ENCODE measurements around the gene DOCK3. TPM values are rescaled to one million over a fixed set of nuclear protein-coding genes. Genes with fewer than 3 reads are reported as not detected.

The DOCK3 gene
- total RNA-seq, 1 donor from 2014 or later = 0.52 TPM

GRCh38 chr3:51340989-51341636, 666.4 kb downstream of the DOCK3 start:
- TF ChIP-seq, protein P1, sequence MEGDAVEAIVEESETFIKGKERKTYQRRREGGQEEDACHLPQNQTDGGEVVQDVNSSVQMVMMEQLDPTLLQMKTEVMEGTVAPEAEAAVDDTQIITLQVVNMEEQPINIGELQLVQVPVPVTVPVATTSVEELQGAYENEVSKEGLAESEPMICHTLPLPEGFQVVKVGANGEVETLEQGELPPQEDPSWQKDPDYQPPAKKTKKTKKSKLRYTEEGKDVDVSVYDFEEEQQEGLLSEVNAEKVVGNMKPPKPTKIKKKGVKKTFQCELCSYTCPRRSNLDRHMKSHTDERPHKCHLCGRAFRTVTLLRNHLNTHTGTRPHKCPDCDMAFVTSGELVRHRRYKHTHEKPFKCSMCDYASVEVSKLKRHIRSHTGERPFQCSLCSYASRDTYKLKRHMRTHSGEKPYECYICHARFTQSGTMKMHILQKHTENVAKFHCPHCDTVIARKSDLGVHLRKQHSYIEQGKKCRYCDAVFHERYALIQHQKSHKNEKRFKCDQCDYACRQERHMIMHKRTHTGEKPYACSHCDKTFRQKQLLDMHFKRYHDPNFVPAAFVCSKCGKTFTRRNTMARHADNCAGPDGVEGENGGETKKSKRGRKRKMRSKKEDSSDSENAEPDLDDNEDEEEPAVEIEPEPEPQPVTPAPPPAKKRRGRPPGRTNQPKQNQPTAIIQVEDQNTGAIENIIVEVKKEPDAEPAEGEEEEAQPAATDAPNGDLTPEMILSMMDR (conservative IDR thresholded peaks at IDR 0.05; ENCODE audit: low read depth, low read length) = no peak
- DNase-seq (ENCODE audit: low read depth) = peak; percentile 7
- H3K4me3 ChIP-seq (ENCODE audit: low read depth, low read length) = no peak overlapping the region

GRCh38 chr3:51343918-51344687, 669.4 kb downstream of the DOCK3 start:
- TF ChIP-seq, protein P1 (conservative IDR thresholded peaks at IDR 0.05; ENCODE audit: low read depth, low read length) = no peak
- DNase-seq (ENCODE audit: low read depth) = peak; percentile 12
- no peak overlapping the region for H3K4me3 ChIP-seq (ENCODE audit: low read depth, low read length)

DNA sequence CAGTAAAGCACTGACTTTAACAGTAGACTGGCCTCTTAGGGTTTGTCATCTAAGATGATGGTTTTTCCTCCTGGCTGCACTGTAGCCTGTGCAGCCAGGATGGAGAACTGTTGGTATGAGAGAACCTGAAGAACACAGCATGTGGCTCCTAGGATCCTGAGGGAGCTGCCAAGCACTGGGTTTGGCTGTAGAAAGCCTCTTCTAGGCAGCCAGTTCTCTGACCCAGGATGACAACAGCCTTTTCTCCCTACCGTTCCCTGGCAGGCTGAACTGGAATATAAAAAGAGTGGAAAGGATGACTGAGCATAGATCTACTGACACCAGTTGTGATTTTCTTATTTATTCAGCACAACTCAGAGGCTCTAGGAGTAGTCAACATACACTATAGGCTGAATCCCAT, 676.0 kb downstream of the DOCK3 start:
- DNase-seq (ENCODE audit: low read depth) = no peak
- TF ChIP-seq, protein P1 (conservative IDR thresholded peaks at IDR 0.05; ENCODE audit: low read depth, low read length) = no peak
- no peak overlapping the region for H3K4me3 ChIP-seq (ENCODE audit: low read depth, low read length)

DNA sequence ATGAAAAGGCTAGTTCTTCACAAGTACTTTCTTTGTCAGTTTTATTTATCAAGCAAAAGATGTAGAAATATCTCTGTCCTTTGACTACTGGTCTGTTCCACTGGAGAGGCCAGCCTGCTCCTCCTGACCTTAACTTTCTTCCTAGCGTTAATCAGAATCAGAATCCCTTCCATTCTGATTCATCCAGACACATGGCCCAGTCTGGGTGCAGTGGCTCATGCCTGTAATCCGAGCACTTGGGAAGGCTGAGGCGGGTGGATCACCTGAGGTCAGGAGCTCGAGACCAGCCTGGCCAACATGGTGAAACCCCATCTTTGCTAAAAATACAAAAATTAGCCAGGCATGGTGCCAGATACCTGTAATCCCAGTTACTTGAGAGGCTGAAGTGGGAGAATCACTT, 678.4 kb downstream of the DOCK3 start:
- no peak overlapping the region for H3K4me3 ChIP-seq (ENCODE audit: low read depth, low read length)
- TF ChIP-seq, protein P1 (conservative IDR thresholded peaks at IDR 0.05; ENCODE audit: low read depth, low read length) = no peak
- no peak for DNase-seq (ENCODE audit: low read depth)

DNA sequence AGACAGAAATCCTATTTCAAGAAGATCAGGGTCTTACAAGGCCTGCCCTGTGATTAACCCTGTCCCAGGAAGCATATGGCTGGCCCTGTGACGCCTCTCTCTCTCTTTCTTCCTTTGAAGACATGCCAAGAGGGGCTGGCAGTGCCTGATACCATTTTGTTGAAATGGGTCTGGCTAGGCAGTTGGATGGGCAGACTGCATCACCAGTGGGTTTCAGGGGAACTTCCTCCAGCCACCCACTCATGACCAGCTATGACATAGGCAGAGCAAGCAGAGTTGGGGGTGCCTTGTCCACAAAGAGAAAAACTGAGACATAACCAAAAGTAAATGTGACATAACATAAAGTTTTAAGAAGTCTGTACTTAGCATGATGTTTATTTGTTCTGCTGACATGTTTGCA, 679.0 kb downstream of the DOCK3 start:
- no peak overlapping the region for H3K4me3 ChIP-seq (ENCODE audit: low read depth, low read length)
- TF ChIP-seq, protein P1 (conservative IDR thresholded peaks at IDR 0.05; ENCODE audit: low read depth, low read length) = no peak
- DNase-seq (ENCODE audit: low read depth) = no peak

- TF ChIP-seq, protein P1 (conservative IDR thresholded peaks at IDR 0.05; ENCODE audit: low read depth, low read length) = no peak
- H3K4me3 ChIP-seq (ENCODE audit: low read depth, low read length) = no peak overlapping the region
- DNase-seq (ENCODE audit: low read depth) = no peak
Observed at GRCh38 chr3:51354172-51354571, 679.4 kb downstream of the DOCK3 start.

Data from epithelial cell of proximal tubule (primary cell).